Measurements from ENCODE around the gene PC.

- no peak for TF ChIP-seq ESRRG (CRISPR knock-in tag; IDR thresholded peaks at IDR 0.05)
- TF ChIP-seq ZFP3 (CRISPR knock-in tag; IDR thresholded peaks at IDR 0.05) = no peak
- TF ChIP-seq ZNF8 (CRISPR knock-in tag; IDR thresholded peaks at IDR 0.05) = no peak
- no peak for TF ChIP-seq CSRNP3 (CRISPR knock-in tag; IDR thresholded peaks at IDR 0.05)
- TF ChIP-seq PPARA (CRISPR knock-in tag; IDR thresholded peaks at IDR 0.05; ENCODE audit: borderline replicate concordance) = no peak
These were observed 21.3 kb upstream of the PC start for GRCh38 chr11:66979336-66979980.
